HepG2 (cell line): Measurements from ENCODE around the gene RNF208. TPM values are rescaled to one million over a fixed set of nuclear protein-coding genes. Genes with fewer than 3 reads are reported as not detected.
A peak's percentile ranks its signal among the peaks of the same experiment; 100 is the strongest.

Experiments
- ARID3A ChIP-seq: IDR thresholded peaks from 2 replicates; pipeline ENCODE4 v1.6.1; 2012; ENCODE audit warnings: low read depth, low read length, improper control_type of control experiment
- ELF1 ChIP-seq: sonication (generic); formaldehyde crosslinking; IDR thresholded peaks from 2 replicates; pipeline ENCODE4 v1.4.0; 2020; ENCODE audit warnings: missing genetic modification reagents
- GATA4 ChIP-seq: sonication (generic); IDR thresholded peaks from 2 replicates; pipeline ENCODE4 v1.6.1; 2016; ENCODE audit warnings: antibody characterized with exemption, low read depth, borderline replicate concordance
- IKZF4 ChIP-seq: sonication (generic); formaldehyde crosslinking; IDR thresholded peaks from 2 replicates; pipeline ENCODE4 v1.5.1; 2020; ENCODE audit warnings: borderline replicate concordance, mild to moderate bottlenecking, low read depth, missing genetic modification reagents; ENCODE audit errors: not compliant biosample characterization
- NR2F6 ChIP-seq, 2 experiments: IDR thresholded peaks; 2 replicates each; pipeline ENCODE4 v1.6.1; 2016; ENCODE audit warnings: antibody characterized with exemption in 1 of 2, mild to moderate bottlenecking in 1 of 2
- PLSCR1 ChIP-seq: sonication (generic); formaldehyde crosslinking; IDR thresholded peaks from 2 replicates; pipeline ENCODE4 v1.5.0; 2020; ENCODE audit warnings: missing genetic modification reagents, mild to moderate bottlenecking, borderline replicate concordance
- TAF15 ChIP-seq: fragments of 200-400 bp; formaldehyde crosslinking; IDR thresholded peaks from one replicate; pipeline ENCODE4 v1.6.1; 2018; ENCODE audit warnings: mild to moderate bottlenecking, low read depth, low read length; ENCODE audit not compliant: poor library complexity, severe bottlenecking
- TBX2 ChIP-seq: sonication (generic); formaldehyde crosslinking; IDR thresholded peaks from 2 replicates; pipeline ENCODE4 v1.5.0; 2020; ENCODE audit warnings: missing genetic modification reagents, mild to moderate bottlenecking, borderline replicate concordance
- ZBTB26 ChIP-seq: IDR thresholded peaks from 2 replicates; pipeline ENCODE4 v1.6.1; 2016; ENCODE audit warnings: missing compliant biosample characterization, missing genetic modification reagents, borderline replicate concordance
- ZBTB49 ChIP-seq: sonication (generic); formaldehyde crosslinking; IDR thresholded peaks from 2 replicates; pipeline ENCODE4 v1.4.0; 2020; ENCODE audit warnings: missing genetic modification reagents, borderline replicate concordance
- ZBTB8A ChIP-seq: sonication (generic); formaldehyde crosslinking; IDR thresholded peaks from 2 replicates; pipeline ENCODE4 v1.4.0; 2020; ENCODE audit warnings: mild to moderate bottlenecking, low read depth, missing genetic modification reagents, borderline replicate concordance
- ZEB1 ChIP-seq: IDR thresholded peaks from 2 replicates; pipeline ENCODE4 v1.6.1; 2012; ENCODE audit warnings: mild to moderate bottlenecking, low read depth, inconsistent platforms; ENCODE audit not compliant: insufficient replicate concordance
- ZMYM2 ChIP-seq: sonication (generic); formaldehyde crosslinking; IDR thresholded peaks from 2 replicates; pipeline ENCODE4 v1.8.0; 2022; ENCODE audit warnings: mild to moderate bottlenecking, missing genetic modification reagents
- ZNF282 ChIP-seq: fragments of 450-650 bp; IDR thresholded peaks from 2 replicates; pipeline ENCODE4 v1.6.1; 2018; ENCODE audit not compliant: partially characterized antibody
- ZNF317 ChIP-seq: sonication (generic); formaldehyde crosslinking; IDR thresholded peaks from 2 replicates; pipeline ENCODE4 v1.5.0; 2020; ENCODE audit warnings: mild to moderate bottlenecking, missing genetic modification reagents
- ZNF484 ChIP-seq: sonication (generic); formaldehyde crosslinking; IDR thresholded peaks from 2 replicates; pipeline ENCODE4 v1.5.1; 2020; ENCODE audit warnings: mild to moderate bottlenecking, low read depth, missing genetic modification reagents, borderline replicate concordance
- ZNF512 ChIP-seq: sonication (generic); formaldehyde crosslinking; IDR thresholded peaks from 2 replicates; pipeline ENCODE4 v1.4.0; 2020; ENCODE audit warnings: mild to moderate bottlenecking, missing genetic modification reagents
- ZNF543 ChIP-seq: sonication (generic); formaldehyde crosslinking; IDR thresholded peaks from 2 replicates; pipeline ENCODE4 v1.4.0; 2020; ENCODE audit warnings: mild to moderate bottlenecking, missing genetic modification reagents
- ZSCAN9 ChIP-seq: IDR thresholded peaks from 2 replicates; pipeline ENCODE4 v1.6.1; 2016; ENCODE audit warnings: borderline replicate concordance
- polyA plus RNA-seq, 8 experiments: library from polyadenylated mRNA; depleted of rRNA in 3 of 8; stranded (reverse) in 7 of 8; unstranded in 1 of 8; fragments of >200 nt; fragmentation: Illumina TruSeq in 4 of 8; extraction: Trizol in 4 of 8; gene quantifications; 2 replicates each; pipeline versions ENCODE4 v1.2.1 to v1.2.3, GENCODE V29; 2011 to 2016; ENCODE audit warnings: low read depth in 4 of 8, missing spikeins in 1 of 8, mixed read lengths in 1 of 8; ENCODE audit not compliant: insufficient read depth in 1 of 8
- total RNA-seq, 5 experiments: library from RNA; depleted of rRNA; stranded (reverse); fragments of >200 nt; fragmentation: Illumina TruSeq; extraction: Trizol; gene quantifications; 2 replicates each; pipeline ENCODE4 v1.2.3, GENCODE V29; 2016; ENCODE audit warnings: low read depth in 1 of 5

The RNF208 gene
- total and polyA plus RNA-seq, 2 of the 13 experiments (the other 11 are each of a cell fraction or from before 2014, with no cell fraction given) = 1.6 to 2.1 TPM

GRCh38 chr9:137198051-137198901, 23.8 kb downstream of the RNF208 start (continued):
- TF ChIP-seq ARID3A = no peak
- no peak for TF ChIP-seq IKZF4 (CRISPR knock-in tag)
- TF ChIP-seq TAF15 = no peak
- no peak for TF ChIP-seq ZMYM2
- no peak for TF ChIP-seq GATA4
- no peak for TF ChIP-seq ZBTB49 (CRISPR knock-in tag)
- TF ChIP-seq TBX2 (CRISPR knock-in tag) = no peak
- no peak for TF ChIP-seq ZNF282
- no peak for TF ChIP-seq ZSCAN9
- TF ChIP-seq ELF1 (CRISPR knock-in tag) = no peak
- TF ChIP-seq NR2F6 (IDR thresholded peaks at IDR 0.05) = 0 out of 2 replicates have a peak, but pooled peaks have one; percentile 18
- TF ChIP-seq NR2F6 (CRISPR knock-in tag; IDR thresholded peaks at IDR 0.05) = peak; percentile 56
- no peak for TF ChIP-seq ZNF484
- TF ChIP-seq ZNF317 (CRISPR knock-in tag) = no peak
- TF ChIP-seq ZEB1 = peak; percentile 94
- no peak for TF ChIP-seq ZNF543 (CRISPR knock-in tag)
- TF ChIP-seq ZNF512 = no peak
- TF ChIP-seq ZBTB26 = no peak
- TF ChIP-seq ZBTB8A (CRISPR knock-in tag) = no peak
- TF ChIP-seq PLSCR1 (CRISPR knock-in tag) = no peak
